Measurements from ENCODE around the gene EVX2. TPM values are rescaled to one million over a fixed set of nuclear protein-coding genes. Genes with fewer than 3 reads are reported as not detected.

EVX2 gene
- polyA plus RNA-seq, 1 donor from 2014 or later = not detected

DNA sequence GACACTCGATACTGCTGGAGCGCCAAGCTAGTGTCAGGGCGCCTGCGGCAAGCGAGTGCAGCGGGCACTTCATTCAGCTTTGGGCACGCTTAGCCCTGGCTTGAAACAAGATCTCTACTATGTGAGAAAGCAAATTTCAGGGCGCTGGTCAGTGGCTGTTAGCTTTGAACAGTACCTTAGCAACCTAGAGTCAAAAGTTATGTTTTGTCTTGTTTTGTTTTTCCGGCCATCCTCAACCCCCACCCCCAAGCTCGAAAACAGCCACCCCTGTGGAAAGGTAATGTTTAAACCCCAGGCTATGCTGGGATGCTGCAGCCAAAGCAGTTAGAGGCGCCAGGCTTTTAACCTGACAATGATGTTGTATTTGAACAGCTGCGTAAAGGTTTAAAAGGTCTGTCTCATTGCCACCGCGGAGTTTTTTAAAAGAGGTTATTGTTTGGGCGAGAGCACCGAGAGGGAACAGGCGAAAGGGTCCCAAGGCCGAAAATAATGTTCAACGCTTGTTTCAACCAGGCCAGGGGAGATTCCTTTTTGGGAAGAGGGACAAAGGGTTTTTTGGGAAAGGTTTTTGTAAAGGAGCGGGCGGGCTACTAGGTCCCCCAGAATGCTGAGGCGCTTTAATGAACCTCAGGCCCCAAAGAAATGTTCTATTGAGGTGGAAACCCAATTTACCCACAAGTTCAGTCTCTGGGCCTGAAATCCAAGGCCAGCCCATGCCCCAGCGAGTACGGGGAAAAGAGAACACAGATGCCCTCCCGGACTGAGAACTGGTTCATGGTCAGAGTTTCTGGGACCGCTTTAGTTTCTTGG, 30.6 kb upstream of the EVX2 start:
- Histone ChIP-seq H3K27me3 (ENCODE audit: insufficient read depth, low read depth, low read length) (peaks cover 99% of the 10 kb centered on the region), H3K9me2 (ENCODE audit: insufficient read depth, low read length) (no peaks in the 10 kb centered on the region), H3K27ac (ENCODE audit: low read length) (no peak overlapping the region), H3K9ac (ENCODE audit: low read length) (no peak overlapping the region), H3F3A (ENCODE audit: insufficient read depth, low read length, poor library complexity, severe bottlenecking) (no peaks in the 10 kb centered on the region), H2AFZ (ENCODE audit: low read depth, low read length) (no peak overlapping the region), H3K4me3 (ENCODE audit: low read length) (no peak overlapping the region), H3K36me3 (ENCODE audit: insufficient read depth, low read length) (no peaks in the 10 kb centered on the region), H3K9me3 (ENCODE audit: low read length) (peaks cover 32% of the 10 kb centered on the region), H3K4me2 (ENCODE audit: low read length) (no peak overlapping the region), H4K20me1 (ENCODE audit: insufficient read depth) (no peaks in the 10 kb centered on the region), H3K79me2 (replicated peaks; ENCODE audit: insufficient read depth, low read length) (no peaks in the 10 kb centered on the region)
- TF ChIP-seq POLR2AphosphoS5 (IDR thresholded peaks at IDR 0.05) = no peak
- TF ChIP-seq, protein P1, sequence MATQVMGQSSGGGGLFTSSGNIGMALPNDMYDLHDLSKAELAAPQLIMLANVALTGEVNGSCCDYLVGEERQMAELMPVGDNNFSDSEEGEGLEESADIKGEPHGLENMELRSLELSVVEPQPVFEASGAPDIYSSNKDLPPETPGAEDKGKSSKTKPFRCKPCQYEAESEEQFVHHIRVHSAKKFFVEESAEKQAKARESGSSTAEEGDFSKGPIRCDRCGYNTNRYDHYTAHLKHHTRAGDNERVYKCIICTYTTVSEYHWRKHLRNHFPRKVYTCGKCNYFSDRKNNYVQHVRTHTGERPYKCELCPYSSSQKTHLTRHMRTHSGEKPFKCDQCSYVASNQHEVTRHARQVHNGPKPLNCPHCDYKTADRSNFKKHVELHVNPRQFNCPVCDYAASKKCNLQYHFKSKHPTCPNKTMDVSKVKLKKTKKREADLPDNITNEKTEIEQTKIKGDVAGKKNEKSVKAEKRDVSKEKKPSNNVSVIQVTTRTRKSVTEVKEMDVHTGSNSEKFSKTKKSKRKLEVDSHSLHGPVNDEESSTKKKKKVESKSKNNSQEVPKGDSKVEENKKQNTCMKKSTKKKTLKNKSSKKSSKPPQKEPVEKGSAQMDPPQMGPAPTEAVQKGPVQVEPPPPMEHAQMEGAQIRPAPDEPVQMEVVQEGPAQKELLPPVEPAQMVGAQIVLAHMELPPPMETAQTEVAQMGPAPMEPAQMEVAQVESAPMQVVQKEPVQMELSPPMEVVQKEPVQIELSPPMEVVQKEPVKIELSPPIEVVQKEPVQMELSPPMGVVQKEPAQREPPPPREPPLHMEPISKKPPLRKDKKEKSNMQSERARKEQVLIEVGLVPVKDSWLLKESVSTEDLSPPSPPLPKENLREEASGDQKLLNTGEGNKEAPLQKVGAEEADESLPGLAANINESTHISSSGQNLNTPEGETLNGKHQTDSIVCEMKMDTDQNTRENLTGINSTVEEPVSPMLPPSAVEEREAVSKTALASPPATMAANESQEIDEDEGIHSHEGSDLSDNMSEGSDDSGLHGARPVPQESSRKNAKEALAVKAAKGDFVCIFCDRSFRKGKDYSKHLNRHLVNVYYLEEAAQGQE (IDR thresholded peaks at IDR 0.05; ENCODE audit: borderline replicate concordance) = no peak
- TF ChIP-seq EP300 (conservative IDR thresholded peaks at IDR 0.05; ENCODE audit: poor library complexity, severe bottlenecking) = no peak
- TF ChIP-seq RAD21 (conservative IDR thresholded peaks at IDR 0.05) = no peak
- TF ChIP-seq TAF1 (IDR thresholded peaks at IDR 0.05; ENCODE audit: low read depth) = no peak
- TF ChIP-seq CTCF (IDR thresholded peaks at IDR 0.05; ENCODE audit: poor library complexity, severe bottlenecking) = no peak
- TF ChIP-seq MXI1 (conservative IDR thresholded peaks at IDR 0.05; ENCODE audit: poor library complexity, severe bottlenecking) = no peak
- no peak for TF ChIP-seq SMC3 (conservative IDR thresholded peaks at IDR 0.05; ENCODE audit: poor library complexity)
- no peak for TF ChIP-seq EZH2 (IDR thresholded peaks at IDR 0.05; ENCODE audit: borderline replicate concordance, insufficient read depth, low read length, poor library complexity, severe bottlenecking)

DNA sequence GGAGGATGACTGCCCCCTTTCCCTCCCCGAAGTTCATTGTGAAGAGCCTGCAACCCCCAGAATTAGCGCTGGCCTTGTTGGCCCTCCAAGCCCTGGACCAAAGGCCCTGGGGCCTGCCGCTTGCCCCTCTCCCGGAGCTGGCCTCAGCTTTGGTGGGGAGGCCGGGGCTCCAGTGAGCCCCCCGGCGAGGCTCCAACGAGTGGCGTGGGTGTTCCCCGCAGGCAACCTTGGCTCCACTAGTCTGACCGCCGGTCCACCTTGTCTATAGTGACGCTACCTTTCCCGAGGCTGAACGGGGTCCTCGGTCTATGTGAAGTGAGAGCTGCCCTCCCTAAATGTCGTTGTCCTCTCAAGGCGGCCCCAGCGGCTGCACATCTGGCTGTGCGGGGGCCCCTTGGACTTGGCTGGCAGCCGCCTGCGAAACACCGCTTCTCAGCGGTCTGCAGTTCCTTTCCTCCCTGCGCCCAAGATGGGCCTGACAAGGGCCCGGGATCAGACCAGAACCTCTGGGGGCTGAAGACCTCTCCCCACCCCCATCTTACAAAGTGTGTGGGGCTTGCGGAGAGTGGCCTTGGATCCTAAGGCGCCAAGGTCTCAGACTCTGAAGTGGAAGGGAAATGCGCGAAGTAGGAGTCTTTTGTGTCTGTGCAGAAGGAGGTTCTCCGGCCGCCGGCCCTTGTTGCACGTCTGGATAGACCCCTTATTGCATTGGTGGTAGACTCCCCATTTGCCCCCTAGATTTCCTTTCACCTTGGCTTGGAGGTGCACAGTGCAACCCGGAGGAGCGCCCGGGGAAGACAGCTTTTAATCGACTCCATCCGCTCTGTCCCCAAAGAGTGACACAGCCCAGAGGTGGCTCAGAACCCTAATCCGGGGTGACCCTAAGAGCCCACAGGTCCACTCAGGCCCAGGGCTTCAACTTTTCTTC, 28.9 kb upstream of the EVX2 start:
- Histone ChIP-seq H3K79me2 (replicated peaks; ENCODE audit: insufficient read depth, low read length) (no peaks in the 10 kb centered on the region), H4K20me1 (ENCODE audit: insufficient read depth) (no peaks in the 10 kb centered on the region), H3K9me2 (ENCODE audit: insufficient read depth, low read length) (no peaks in the 10 kb centered on the region), H3F3A (ENCODE audit: insufficient read depth, low read length, poor library complexity, severe bottlenecking) (no peaks in the 10 kb centered on the region), H3K4me3 (ENCODE audit: low read length) (no peak overlapping the region), H2AFZ (ENCODE audit: low read depth, low read length) (no peak overlapping the region), H3K9ac (ENCODE audit: low read length) (no peak overlapping the region), H3K27ac (ENCODE audit: low read length) (no peak overlapping the region), H3K4me2 (ENCODE audit: low read length) (no peak overlapping the region), H3K9me3 (ENCODE audit: low read length) (peaks cover 29% of the 10 kb centered on the region), H3K36me3 (ENCODE audit: insufficient read depth, low read length) (no peaks in the 10 kb centered on the region), H3K27me3 (ENCODE audit: insufficient read depth, low read depth, low read length) (peaks cover 98% of the 10 kb centered on the region)
- TF ChIP-seq SMC3 (conservative IDR thresholded peaks at IDR 0.05; ENCODE audit: poor library complexity) = no peak
- no peak for TF ChIP-seq EZH2 (IDR thresholded peaks at IDR 0.05; ENCODE audit: borderline replicate concordance, insufficient read depth, low read length, poor library complexity, severe bottlenecking)
- no peak for TF ChIP-seq TAF1 (IDR thresholded peaks at IDR 0.05; ENCODE audit: low read depth)
- TF ChIP-seq EP300 (conservative IDR thresholded peaks at IDR 0.05; ENCODE audit: poor library complexity, severe bottlenecking) = no peak
- no peak for TF ChIP-seq POLR2AphosphoS5 (IDR thresholded peaks at IDR 0.05)
- TF ChIP-seq CTCF (IDR thresholded peaks at IDR 0.05; ENCODE audit: poor library complexity, severe bottlenecking) = no peak
- no peak for TF ChIP-seq RAD21 (conservative IDR thresholded peaks at IDR 0.05)
- TF ChIP-seq MXI1 (conservative IDR thresholded peaks at IDR 0.05; ENCODE audit: poor library complexity, severe bottlenecking) = no peak
- TF ChIP-seq, protein P1 (IDR thresholded peaks at IDR 0.05; ENCODE audit: borderline replicate concordance) = no peak
